Vagina (tissue), 2 donors: ENCODE data around the gene HORMAD2. TPM values are rescaled to one million over a fixed set of nuclear protein-coding genes. Genes with fewer than 3 reads are reported as not detected.

Source experiments
- DNase-seq, 2 donors: peaks; one replicate each; pipeline ENCODE4 v3.0.0-alpha.2; 2017; ENCODE audit errors: extremely low spot score in 2 of 2
- H3K27ac ChIP-seq: fragments of 200-600 bp; sonication (generic); one replicate; pipeline ENCODE4 v1.5.1; 2019
- H3K27me3 ChIP-seq: fragments of 200-600 bp; sonication (generic); one replicate; pipeline ENCODE4 v1.5.1; 2019
- H3K36me3 ChIP-seq, 2 donors: fragments of 200-600 bp; sonication (generic); one replicate each; pipeline ENCODE4 v1.5.1; 2017 to 2019
- H3K4me1 ChIP-seq: fragments of 200-600 bp; sonication (generic); one replicate; pipeline ENCODE4 v1.5.1; 2019
- H3K4me3 ChIP-seq, 2 donors: fragments of 200-600 bp; sonication (generic); 1 replicate in 1 of 2; 2 replicates in 1 of 2; pipeline ENCODE4 v1.5.1; 2016 to 2019
- H3K9me3 ChIP-seq: fragments of 200-600 bp; sonication (generic); one replicate; pipeline ENCODE4 v1.5.1; 2019
- CTCF ChIP-seq, 3 experiments: fragments of 450-650 bp in 2 of 3; fragments of 200-600 bp in 1 of 3; sonication (generic) in 1 of 3; IDR thresholded peaks; one replicate each; pipeline ENCODE4 v1.5.1; 2017 to 2019; ENCODE audit warnings: antibody characterized with exemption in 3 of 3, mild to moderate bottlenecking in 2 of 3, moderate library complexity in 2 of 3
- POLR2A ChIP-seq, 2 donors: fragments of 450-650 bp; IDR thresholded peaks; one replicate each; pipeline ENCODE4 v1.6.1; 2017; ENCODE audit warnings: antibody characterized with exemption in 2 of 2, mild to moderate bottlenecking in 2 of 2, moderate library complexity in 2 of 2
- POLR2AphosphoS5 ChIP-seq, 2 donors: sonication (generic); formaldehyde crosslinking; IDR thresholded peaks; one replicate each; pipeline ENCODE4 v1.9.0; 2017; ENCODE audit warnings: antibody characterized with exemption in 2 of 2, mild to moderate bottlenecking in 2 of 2, low read depth in 1 of 2; ENCODE audit not compliant: insufficient read depth in 1 of 2
- intact Hi-C: fragments of 100-400 bp; cut with DNase I; formaldehyde crosslinking; loops from one replicate; pipeline ENCODE4 v1.15.1; 2023
- total RNA-seq: library from RNA; depleted of rRNA; stranded (reverse); fragments of >200 nt; gene quantifications from one replicate; pipeline ENCODE4 v1.2.3, GENCODE V29; 2016

The HORMAD2 gene
- total RNA-seq, 1 donor from 2014 or later: not detected

DNA sequence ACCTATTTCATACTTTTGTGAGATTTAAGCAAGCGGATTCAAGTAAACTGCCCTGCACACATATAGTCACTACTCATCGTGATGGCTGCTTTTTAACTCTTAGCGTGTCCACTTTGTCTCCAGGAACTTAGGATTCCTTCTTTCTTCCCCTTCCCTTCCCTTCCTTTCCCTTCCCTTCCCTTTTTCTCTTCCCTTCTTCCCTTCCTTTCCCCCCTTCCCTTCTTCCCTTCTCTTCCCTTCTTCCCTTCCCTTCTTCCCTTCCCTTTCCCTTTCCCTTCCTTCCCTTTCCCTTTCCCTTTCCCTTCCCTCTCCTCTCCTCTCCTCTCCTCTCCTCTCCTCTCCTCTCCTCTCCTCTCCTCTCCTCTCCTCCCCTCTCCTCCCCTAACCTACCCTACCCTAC lies 100.4 kb downstream of the HORMAD2 start:
- intact Hi-C loops: no loop called here
- no peak overlapping the region for H3K4me3 ChIP-seq
- H3K27ac ChIP-seq: no peak overlapping the region
- no peaks in the 10 kb centered on the region for H3K4me1 ChIP-seq
- H3K9me3 ChIP-seq: no peaks in the 10 kb centered on the region
- TF ChIP-seq CTCF (IDR thresholded peaks at IDR 0.05): no peak
- no peak for TF ChIP-seq POLR2A (IDR thresholded peaks at IDR 0.05)
- TF ChIP-seq POLR2AphosphoS5 (IDR thresholded peaks at IDR 0.05; ENCODE audit: insufficient read depth in 1 of 2, low read depth in 1 of 2): no peak
- H3K27me3 ChIP-seq: no peaks in the 10 kb centered on the region
- DNase-seq: no peak
- H3K36me3 ChIP-seq: no peaks in the 10 kb centered on the region

GRCh38 chr22:30181459-30182349 lies 101.4 kb downstream of the HORMAD2 start:
- H3K4me1 ChIP-seq: no peaks in the 10 kb centered on the region
- H3K27ac ChIP-seq: no peak overlapping the region
- TF ChIP-seq CTCF (IDR thresholded peaks at IDR 0.05) (no peak), POLR2A (IDR thresholded peaks at IDR 0.05) (no peak), POLR2AphosphoS5 (IDR thresholded peaks at IDR 0.05; ENCODE audit: insufficient read depth in 1 of 2, low read depth in 1 of 2) (no peak)
- no peaks in the 10 kb centered on the region for H3K27me3 ChIP-seq
- no peak overlapping the region for H3K4me3 ChIP-seq
- no peak for DNase-seq
- no peaks in the 10 kb centered on the region for H3K36me3 ChIP-seq
- H3K9me3 ChIP-seq: no peaks in the 10 kb centered on the region
- intact Hi-C loops: no loop called here

- intact Hi-C loops: no loop called here
- no peaks in the 10 kb centered on the region for H3K36me3 ChIP-seq
- no peak for TF ChIP-seq CTCF (IDR thresholded peaks at IDR 0.05)
- TF ChIP-seq POLR2A (IDR thresholded peaks at IDR 0.05): no peak
- no peak for TF ChIP-seq POLR2AphosphoS5 (IDR thresholded peaks at IDR 0.05; ENCODE audit: insufficient read depth in 1 of 2, low read depth in 1 of 2)
- no peak for DNase-seq
- H3K9me3 ChIP-seq: no peaks in the 10 kb centered on the region
- H3K4me1 ChIP-seq: no peaks in the 10 kb centered on the region
- no peak overlapping the region for H3K27ac ChIP-seq
- no peaks in the 10 kb centered on the region for H3K27me3 ChIP-seq
- no peak overlapping the region for H3K4me3 ChIP-seq
These were observed 102.1 kb downstream of the HORMAD2 start for GRCh38 chr22:30182350-30182745.

GRCh38 chr22:30182815-30183214 lies 102.6 kb downstream of the HORMAD2 start:
- Histone ChIP-seq H3K27me3 (no peaks in the 10 kb centered on the region), H3K4me1 (no peaks in the 10 kb centered on the region), H3K27ac (no peak overlapping the region), H3K36me3 (no peaks in the 10 kb centered on the region), H3K4me3 (no peak overlapping the region), H3K9me3 (no peaks in the 10 kb centered on the region)
- intact Hi-C loops: no loop called here
- no peak for DNase-seq
- TF ChIP-seq POLR2AphosphoS5 (IDR thresholded peaks at IDR 0.05; ENCODE audit: insufficient read depth in 1 of 2, low read depth in 1 of 2) (no peak), CTCF (IDR thresholded peaks at IDR 0.05) (no peak), POLR2A (IDR thresholded peaks at IDR 0.05) (no peak)

DNA sequence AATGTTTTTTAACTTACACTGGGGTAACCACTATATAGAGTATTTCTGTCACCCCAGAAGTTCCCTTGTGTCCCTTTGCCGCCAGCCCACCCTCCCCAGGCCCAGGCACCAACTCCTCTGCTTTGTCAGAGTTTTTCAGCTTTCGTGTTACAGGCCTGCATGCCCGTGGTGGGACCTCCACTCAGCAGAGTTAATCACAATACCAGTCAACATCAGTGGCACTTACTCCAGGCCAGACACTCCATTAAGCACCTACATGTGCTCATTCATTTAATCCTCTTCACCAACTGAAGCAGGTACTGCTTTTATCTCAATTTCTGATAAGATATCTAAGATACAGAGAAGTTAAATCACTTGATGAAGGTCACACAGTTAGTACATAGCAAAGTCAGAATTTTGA lies 103.0 kb downstream of the HORMAD2 start:
- H3K4me1 ChIP-seq: no peaks in the 10 kb centered on the region
- H3K27me3 ChIP-seq: no peaks in the 10 kb centered on the region
- no peak for DNase-seq
- H3K4me3 ChIP-seq: no peak overlapping the region
- no peaks in the 10 kb centered on the region for H3K9me3 ChIP-seq
- no peak overlapping the region for H3K27ac ChIP-seq
- H3K36me3 ChIP-seq: no peaks in the 10 kb centered on the region
- intact Hi-C loops: no loop called here
- TF ChIP-seq POLR2A (IDR thresholded peaks at IDR 0.05) (no peak), CTCF (IDR thresholded peaks at IDR 0.05) (no peak), POLR2AphosphoS5 (IDR thresholded peaks at IDR 0.05; ENCODE audit: insufficient read depth in 1 of 2, low read depth in 1 of 2) (no peak)
